Effector CD4-positive, alpha-beta T cell (primary cell): ENCODE measurements around the gene ACSS3. TPM values are rescaled to one million over a fixed set of nuclear protein-coding genes. Genes with fewer than 3 reads are reported as not detected.
"Not testable (repeated sequence)": the region's sequence is repeated elsewhere in the genome, so short reads cannot be mapped to it uniquely, and the experiment has no call there.

Experiments
- DNase-seq: peaks from one replicate; pipeline ENCODE4 v3.0.0-alpha.2; 2020
- total RNA-seq: gene quantifications from one replicate; lab custom pipeline; 2026; lab: John Stamatoyannopoulos, UW

ACSS3 gene
- not detected for total RNA-seq

- DNase-seq: no peak
Observed at GRCh38 chr12:81077686-81078441, at the start of gene ACSS3. Gene ACSS3, plus strand, starts transcription at chr12:81078079. Its CDS starts 42 bp downstream, at chr12:81078121.

- DNase-seq: no peak
Observed at GRCh38 chr12:81034926-81035325, 43.0 kb upstream of the ACSS3 start.

GRCh38 chr12:81039231-81039630, 38.6 kb upstream of the ACSS3 start:
- DNase-seq: no peak

- no peak for DNase-seq
Observed at GRCh38 chr12:81043979-81044740, 33.7 kb upstream of the ACSS3 start.

GRCh38 chr12:81064971-81065370, 12.9 kb upstream of the ACSS3 start:
- not testable (repeated sequence) for DNase-seq

- DNase-seq: no peak
Observed at GRCh38 chr12:81070846-81071245, 7.0 kb upstream of the ACSS3 start.

GRCh38 chr12:81075539-81075938, 2.3 kb upstream of the ACSS3 start:
- DNase-seq: no peak

DNA sequence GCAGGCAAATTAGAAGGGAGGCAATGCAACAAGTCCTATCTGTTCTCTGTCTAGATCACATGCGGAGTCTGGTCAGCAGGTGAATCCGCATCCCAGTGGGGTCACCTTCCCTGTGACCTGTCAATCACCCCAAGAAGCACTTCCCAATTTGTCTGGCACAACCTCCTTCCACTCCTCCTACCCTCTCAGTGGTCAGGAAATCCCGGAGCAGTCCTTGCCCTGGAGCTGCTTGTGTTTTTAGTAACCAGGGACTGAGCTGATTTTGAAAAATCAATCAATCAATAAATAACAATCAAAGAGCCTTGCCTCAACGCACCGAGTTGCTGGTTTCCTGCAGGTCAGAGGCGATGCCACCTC, 572 bp upstream of the ACSS3 start:
- no peak for DNase-seq

GRCh38 chr12:81078469-81079196, 754 bp downstream of the ACSS3 start:
- DNase-seq: no peak

DNA sequence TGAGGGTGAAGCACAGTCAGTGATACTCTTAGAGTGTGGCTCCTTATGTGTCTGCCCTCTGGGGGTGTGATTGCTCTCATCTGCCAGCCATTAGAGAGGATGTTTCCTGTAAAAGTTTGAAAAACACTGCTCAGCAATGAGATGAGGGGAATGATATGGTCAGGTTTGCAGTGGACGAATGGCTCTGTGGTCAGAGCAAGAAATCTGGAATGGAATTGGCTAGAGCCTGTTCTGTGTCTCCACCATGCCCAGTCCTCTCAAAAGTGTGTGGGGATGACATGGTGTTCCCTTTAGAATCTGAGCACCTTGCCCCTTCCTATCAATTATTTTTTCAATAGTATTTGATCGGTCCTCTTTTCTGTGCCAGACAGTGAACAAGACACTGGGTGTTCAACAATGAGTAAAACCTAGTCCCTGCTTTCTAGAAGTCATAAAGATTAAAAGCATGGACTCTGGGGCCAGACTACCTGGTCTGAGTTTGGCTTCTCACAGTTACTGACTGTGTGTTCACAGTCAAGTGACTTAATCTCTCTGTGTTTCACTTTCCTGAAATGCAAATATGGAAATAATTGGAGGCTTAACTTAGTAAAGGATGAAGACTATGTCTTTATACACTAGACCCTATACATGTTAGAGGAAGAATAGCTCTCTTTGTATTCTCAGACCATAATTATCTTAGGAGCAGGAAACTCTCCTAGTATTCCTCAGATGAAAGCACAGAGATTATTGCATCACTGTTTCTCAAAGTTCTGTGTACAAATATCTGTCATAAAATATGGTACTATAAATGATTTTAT, 1.6 kb downstream of the ACSS3 start:
- no peak for DNase-seq

DNA sequence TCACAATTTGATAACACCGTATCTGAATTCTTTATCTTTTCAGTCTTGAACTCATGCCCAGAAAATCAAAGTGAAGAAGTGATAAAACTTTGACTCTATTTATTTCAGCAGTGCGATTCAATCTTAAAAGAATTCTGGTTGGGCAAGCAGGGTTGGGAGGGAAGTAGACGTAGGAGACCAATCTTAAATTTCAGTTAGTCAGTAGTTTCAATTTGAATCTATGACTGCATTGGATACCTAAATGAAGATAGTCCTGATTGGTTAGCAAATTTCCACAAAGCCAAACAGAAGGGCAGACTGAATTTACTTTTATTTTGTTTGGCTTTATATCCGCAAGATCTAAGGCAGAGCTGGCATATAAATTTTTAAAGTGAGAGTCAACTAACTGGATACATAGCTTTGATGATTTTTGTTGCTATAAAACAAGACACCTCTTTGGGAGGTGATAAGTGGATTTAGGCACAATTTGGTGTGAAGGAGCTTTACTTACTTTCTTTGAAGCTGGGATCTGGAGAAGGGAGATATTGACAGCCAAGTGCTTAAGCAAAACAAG, 2.6 kb downstream of the ACSS3 start:
- no peak for DNase-seq

DNA sequence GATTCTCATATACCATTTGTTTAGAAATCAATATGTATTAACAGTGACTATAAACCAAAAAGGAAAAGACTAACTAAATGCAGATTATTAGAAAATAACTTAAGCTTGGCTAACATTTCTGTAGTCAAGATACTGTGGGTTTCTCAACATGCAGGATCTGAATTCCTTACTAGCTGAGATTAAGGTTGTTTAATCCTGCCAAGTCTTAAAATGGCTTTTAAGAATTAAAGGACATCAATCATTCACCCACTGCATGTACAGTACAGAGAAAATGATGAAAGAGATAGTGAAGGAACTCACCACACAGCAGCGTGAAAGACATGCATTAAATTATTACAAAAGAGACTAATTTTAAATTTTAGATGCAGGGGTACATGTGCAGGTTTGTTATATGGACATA, 3.8 kb downstream of the ACSS3 start:
- DNase-seq: no peak

- DNase-seq: no peak
Observed at GRCh38 chr12:81083018-81083417, 5.1 kb downstream of the ACSS3 start.

- DNase-seq: no peak
Observed at GRCh38 chr12:81083906-81084513, 6.1 kb downstream of the ACSS3 start.

DNA sequence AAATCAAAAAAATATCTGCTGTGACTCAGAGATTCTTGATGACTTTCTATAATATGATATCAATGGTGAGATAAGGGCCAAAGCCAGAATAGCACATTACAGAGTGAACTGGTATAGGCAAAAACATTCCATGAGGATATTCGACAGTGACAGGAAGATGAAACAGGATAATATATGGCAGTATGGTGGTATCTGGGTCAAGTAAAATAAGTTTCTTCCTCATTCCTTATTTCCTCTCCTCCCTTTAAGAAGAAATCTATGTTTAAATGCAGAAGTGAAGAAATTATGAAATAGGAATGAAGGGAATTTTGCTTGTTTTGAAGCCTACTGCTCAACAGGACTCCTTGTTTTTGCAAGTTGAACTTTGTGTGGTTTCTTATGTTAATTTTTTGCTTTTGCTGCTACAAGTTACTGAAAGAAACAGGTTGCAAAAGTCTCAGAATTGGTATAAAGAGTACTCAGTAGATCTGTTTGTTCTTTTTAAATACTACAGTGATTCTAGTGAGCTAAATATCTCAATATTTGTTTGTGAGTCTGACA, 7.0 kb downstream of the ACSS3 start:
- no peak for DNase-seq

- no peak for DNase-seq
Observed at GRCh38 chr12:81085832-81086231, 8.0 kb downstream of the ACSS3 start.

GRCh38 chr12:81086342-81086741, 8.5 kb downstream of the ACSS3 start:
- DNase-seq: no peak

- DNase-seq: no peak
Observed at GRCh38 chr12:81088221-81088620, 10.3 kb downstream of the ACSS3 start.

- DNase-seq: no peak
Observed at GRCh38 chr12:81089412-81089811, 11.5 kb downstream of the ACSS3 start.

- no peak for DNase-seq
Observed at GRCh38 chr12:81092053-81092452, 14.2 kb downstream of the ACSS3 start.

DNA sequence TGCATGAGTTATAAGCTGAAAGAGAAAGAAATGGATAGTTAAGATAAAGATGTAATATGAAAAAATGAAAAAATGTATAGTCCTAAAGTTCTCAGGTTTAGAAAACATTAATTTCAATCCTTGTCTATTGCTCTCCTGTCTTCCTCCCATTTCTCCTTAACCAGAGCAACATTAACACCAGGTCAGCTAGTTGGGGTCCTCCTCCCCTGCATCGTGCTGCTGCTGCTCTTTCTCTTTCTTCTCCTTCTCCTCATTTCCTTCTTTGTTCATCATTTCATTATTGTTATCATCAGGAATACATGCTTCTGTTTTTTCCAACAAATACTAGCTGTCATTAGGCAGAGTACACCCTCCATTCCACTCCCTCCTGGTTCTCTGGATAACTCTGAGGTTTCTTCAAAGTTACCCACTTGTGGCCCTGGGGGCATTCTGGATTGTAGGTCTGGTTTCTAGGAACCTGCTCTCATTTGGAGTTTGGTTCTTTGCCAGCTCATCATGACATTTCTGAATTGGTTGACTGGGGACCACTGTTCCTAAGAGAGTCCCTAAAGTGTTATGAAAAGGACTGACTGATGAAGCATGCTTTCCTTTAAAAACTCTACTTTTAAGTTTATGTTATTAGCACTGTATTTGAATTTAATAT, 17.0 kb downstream of the ACSS3 start:
- no peak for DNase-seq
